ENCODE data around the gene MIER2.

MIER2 gene

DNA sequence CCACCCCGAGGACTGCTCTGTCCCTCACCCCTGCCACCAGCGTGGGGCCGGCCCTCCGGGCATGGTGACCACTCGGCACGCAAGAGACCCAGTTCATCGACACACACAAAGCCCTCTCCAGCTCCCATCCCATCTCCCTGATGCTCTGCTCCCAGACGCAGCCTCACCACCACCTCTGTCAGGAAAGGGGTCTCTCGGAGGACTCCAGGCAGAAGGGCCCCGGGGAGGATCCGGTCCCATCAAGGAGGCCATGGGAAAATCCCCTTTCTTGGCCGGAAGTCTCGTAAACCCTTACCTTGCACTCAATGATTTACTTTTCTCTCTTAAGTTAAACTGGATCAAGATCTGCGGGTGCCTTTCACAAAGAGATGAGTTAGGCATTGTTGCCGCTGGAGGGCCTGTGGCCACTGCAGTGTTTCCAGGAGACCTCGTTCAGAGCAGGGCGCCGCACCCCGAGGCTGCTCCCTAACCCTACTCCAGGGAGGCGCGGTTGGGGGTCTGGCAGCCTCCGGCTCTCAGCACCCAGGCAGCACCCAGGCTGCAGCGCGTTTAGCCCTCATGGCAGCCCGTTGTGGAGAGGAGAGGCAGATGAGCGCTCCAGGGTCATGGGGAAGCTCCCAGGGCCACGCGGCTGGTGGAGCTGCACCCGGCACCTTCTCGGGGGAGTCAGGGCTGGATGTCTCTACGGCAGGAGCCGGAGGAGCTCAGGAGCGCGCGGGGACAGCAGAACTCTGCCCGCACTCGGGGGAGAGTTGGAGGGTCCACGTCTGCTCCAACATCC lies 33.4 kb upstream of the MIER2 start:
- no peak for DNase-seq

DNA sequence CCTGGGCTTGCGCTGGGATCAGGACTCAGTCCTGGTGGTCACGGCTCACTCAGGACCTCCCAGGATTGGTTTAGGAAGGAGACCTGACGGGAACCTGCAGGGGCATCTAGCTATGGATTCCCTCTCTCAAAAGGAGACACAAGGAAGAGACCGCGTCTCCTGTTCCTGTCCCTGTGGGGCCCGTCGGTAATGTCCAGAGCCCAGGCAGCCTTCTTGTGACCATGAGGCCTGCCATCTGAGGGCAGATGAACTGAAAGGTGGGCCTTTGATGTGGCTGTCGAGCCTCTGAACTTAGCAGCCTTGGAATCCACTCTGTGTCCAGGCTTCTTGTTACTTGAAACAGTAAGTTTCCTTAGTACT lies 31.5 kb upstream of the MIER2 start:
- no peak for DNase-seq

- no peak for DNase-seq
Measured at GRCh38 chr19:375395-376110, 31.0 kb upstream of the MIER2 start.

GRCh38 chr19:374886-375235 lies 30.3 kb upstream of the MIER2 start:
- no peak for DNase-seq

DNA sequence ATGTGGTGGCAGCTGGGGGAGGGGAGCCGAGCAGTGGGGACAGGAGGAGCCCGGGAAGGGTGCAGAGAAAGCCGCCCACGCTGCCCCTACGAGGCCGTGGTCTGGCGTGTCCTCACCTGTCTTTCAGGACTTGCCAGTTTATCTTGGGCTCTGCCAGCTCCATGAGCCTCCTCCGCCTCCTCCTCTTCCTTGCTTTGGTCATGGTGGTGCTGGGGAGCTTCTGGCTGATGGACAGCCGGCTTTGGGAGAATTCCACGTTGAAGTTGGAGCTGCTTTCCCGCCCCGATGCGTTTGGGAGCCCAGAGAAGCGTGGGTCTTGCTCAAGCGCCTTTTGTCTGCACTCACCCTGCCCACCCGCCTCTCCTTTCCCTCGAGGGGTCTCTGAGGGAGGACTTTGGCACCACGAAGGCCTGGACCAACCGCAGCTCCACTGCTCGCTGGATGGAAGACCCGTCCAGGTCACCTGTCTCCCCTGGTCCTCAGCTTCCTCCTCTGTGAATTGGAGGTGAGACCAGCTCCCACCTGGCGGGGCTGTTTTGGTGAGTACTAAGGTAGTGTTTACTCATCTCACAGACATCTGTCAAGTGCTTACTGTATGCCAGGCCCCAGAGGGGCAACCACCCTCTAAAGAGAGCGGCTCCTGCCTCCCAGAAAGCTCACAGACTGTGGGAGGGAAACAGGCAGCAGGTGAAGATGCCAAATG lies 29.7 kb upstream of the MIER2 start:
- DNase-seq = no peak

DNA sequence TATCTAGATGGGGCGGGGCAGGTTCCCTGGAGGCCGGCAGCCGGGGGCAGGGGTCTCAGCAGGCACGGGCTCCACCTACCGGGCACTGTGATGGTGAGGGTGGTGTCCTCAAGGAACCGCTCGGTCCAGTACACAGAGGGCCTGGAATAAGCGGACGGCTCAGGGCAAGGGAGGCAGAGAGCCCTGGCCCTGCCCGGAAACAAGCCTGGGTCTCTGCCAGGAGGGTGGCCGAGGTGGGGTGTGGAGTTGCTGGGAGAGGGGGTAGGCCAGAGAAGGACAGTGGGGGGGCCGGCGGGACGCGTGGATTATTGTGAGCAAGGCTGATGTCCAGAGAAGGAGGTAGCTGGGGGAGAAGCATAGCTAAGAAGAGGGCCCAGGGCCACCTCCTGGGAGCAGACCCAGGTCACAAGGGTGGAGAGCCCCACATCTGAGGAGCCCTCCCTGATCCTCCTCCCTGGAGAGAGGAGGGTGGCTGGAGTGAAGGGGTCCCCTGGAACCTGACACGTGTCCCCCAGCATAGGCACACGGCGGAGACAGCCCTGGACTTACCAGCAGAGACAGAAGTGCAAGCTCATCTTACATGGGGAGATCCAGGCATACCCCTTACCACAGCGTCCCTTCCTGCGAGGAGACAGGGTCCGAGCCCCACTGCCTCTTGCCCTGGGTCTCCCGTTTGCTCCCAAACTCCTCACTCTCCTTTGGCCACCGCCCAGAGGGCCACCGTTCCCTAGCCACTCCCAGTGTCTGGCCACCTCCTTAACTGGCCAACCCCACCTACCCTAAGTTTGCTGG lies 29.0 kb upstream of the MIER2 start:
- no peak for DNase-seq

DNA sequence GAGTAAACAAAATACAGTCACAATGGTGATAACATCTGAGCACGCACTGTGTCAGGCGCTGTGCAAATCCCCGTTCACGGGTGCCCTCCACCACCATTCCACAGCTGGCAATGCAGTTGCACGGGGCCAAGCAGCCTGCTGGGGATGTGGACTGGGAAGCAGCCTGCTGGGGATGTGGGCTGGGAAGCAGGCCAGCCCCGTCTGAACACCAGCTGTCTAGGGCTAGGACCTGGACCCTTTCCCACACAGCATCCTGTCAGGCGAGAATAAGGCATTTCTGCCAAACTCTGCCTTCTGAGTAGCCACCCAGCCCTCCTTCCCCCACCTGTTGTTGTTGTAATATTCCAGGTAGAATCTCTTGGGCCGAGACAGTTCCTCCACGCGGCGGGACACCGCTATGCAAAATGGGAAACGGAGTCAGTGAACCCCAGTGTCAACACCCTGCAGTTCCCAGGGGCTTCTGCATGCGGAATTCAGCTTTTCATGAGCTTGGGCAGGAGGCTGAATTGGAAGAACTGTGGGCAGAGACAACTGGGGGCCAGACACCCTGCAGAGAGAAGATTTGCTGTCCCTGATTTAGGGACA lies 27.8 kb upstream of the MIER2 start:
- no peak for DNase-seq

DNA sequence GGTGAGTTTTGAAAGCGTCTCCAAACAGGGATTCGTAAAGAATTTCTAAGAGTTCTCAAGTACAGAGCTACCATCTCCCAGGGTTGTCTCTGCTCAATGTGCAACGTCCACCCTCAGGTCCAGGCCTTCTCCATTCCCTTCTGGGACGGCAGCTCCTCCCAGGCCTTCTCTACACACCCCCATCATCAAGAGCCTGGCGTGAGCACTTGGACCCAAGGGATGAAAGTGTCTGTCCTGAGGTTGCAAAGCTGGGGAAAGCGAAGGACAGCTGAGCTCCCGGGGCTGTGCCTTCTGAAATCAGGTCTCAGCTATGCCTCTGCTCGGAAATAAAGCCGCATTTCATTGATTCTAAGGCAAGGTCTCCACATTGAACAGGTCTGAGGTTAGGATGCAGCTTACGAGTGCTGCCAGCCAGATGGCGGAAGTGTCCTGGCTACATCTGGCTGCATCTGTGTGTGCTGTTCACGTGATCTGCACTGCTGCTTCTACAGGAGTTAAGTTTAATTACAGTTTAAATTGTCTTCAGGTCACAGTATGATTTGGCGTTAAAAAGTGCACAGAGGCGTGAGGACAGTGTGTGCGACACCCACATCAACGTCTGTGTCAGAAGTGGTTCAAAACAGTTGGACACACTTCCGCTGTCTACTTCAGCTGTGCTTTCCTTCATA lies 27.0 kb upstream of the MIER2 start:
- no peak for DNase-seq

DNA sequence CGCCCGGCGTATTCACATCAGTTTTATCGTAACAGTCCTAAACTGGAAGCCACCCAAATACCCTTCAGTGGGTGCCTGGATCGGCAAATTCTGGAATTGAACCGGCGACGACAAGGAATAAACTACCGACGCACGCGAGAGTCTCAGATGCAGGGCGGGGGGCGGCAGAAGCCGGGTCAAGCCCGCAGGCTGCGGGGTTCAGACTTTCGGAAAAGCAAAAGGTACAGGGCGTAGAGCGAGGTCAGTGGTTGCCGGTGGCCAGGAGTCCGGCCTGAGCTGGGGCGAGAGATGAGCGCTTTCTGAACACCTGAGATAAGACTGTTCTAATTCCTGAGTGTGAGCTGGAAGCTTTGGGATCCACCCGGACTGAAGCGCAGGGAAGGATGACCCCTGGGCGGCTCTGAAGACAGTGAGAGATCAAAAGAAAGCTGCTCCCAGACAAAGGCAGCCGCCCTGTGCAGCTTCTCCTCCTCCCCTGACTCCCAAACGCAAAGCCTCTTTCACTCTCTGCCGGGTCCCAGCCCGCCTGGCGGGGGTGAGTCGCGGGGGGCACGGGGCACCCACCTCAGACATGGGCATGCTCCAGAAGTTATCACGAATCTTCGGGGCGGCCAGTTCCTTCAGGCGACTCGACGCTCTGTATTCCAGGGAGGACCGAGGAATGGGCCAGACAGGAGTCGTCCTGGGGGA lies 26.2 kb upstream of the MIER2 start:
- no peak for DNase-seq

GRCh38 chr19:369876-370275 lies 25.3 kb upstream of the MIER2 start:
- DNase-seq = no peak

GRCh38 chr19:369256-369655 lies 24.7 kb upstream of the MIER2 start:
- no peak for DNase-seq

DNA sequence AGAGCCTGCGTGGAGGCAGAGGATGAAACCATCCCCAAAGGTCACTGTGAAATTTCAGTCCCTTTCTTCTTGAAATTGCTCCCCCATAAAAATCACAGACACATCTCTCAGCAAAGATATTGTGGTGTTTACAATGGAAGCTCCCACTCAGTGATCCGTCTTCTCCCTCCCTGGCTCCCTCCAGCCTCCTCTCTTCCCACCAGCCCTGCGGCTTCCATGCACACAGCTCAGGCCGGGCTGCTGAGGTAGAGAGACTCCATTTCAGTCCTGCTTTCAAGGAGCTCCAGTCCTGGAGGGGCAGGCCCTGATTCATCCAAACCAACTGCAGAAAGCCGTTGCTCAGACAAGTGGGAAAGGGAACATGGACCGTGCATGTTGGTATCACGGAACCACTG lies 24.0 kb upstream of the MIER2 start:
- no peak for DNase-seq

DNA sequence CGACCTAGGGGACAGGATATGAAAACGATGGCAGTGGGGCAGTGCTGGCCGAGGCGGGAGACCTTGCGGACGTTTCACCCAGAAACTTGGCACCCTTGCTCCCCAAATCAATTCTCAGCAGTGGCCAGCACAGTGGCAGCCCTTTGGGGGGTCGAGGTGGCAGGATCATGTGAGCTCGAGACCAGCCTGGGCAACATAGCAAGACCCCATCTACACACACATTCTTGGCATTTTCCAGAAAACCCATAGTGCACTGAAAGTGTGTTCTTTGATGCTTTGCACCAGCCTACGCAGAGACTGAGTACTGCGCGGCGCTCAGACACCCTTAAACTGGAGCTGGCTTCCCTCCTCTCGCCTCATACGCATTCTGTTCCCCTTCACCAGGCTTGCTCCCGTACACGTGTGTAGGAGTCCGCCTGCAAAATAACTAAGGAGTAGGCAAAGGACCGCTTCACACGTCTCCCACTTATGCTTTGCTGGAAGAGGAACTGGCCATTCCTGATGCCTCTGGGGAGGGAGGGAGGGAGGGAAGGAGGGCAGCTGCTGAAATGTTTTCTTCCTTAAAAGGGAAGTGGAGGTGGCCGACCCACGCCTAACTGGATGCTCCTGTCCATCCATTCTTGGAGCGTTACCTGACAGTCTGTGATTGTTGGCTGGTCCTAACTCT lies 23.5 kb upstream of the MIER2 start:
- DNase-seq = no peak

GRCh38 chr19:367561-367960 lies 23.0 kb upstream of the MIER2 start:
- DNase-seq = no peak

DNA sequence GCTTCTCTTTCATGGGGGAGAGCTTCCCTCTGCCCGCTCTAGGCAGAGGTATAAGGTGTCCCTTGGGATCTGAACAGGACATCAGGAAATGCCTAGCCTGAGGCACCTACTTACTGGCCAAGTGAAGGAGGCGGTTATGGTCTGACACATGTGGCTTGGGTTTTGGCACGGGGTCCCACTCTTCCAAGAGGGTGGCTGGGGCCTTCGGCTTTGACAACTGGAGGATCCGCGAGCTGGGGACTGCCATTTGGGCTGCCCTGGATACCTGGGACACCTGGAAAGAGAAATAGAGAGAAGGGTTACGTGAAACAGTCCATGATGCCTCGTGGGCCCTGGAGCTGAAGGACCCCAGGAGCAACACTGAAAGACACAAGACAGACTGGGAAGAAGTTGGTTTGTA lies 22.4 kb upstream of the MIER2 start:
- no peak for DNase-seq

- DNase-seq = no peak
Measured at GRCh38 chr19:366205-366783, 21.7 kb upstream of the MIER2 start.

DNA sequence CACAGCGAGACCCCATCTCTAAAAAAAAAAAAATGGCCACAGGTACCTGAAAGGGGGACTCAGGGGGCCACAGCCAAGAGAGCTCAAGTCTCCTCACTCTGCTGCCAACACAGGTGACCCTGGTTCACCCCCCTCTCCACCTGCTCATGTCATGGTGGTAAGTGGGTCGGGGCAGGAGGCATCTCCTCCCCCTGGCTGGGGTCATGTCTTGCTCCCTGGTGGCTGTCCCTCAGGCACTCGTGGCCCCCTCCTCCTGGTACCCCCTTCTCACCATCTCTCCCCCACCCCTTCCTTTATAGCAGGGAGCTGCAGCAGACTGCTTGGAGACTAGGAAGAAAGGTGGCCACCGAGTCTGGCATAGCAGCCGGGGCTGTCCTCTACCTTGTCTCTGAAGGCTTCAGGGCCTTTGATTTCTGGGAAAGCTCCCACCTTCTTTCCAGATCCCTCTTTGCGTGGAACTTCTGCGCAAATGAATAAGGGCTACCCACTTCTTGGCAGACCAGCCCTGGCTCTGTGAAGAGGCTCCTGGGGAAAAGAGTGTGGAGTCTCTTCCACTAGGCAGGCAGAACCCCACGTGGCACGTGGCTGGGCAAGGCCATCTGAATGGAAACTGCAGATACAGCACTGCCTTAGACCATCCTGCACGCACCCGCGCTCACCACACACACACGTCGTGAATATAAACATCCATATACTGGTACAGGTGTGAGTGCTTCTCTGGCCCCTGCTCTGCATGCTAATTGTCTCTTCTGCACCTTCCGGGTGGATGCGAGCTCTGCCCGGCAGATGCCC lies 20.1 kb upstream of the MIER2 start:
- DNase-seq = no peak

DNA sequence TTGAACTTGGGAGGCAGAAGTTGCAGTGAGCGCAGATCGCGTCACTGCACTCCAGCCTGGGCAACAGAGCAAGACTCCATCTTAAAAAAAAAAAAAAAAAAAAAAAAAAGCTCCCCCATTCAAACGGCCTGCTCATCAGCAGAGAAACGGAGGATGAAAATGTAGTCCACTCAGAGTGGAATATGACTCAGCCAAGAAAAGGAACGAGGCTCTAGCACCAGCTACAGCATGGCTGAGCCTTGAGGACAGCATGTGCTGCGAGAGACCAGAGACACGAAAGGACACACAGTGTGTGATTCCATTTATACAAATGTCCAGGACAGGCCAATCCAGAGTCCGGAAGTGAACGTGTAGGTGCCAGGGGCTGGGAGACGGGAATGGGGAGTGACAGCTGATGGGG lies 18.1 kb upstream of the MIER2 start:
- no peak for DNase-seq

GRCh38 chr19:362154-362553 lies 17.6 kb upstream of the MIER2 start:
- DNase-seq = no peak

- DNase-seq = no peak
Measured at GRCh38 chr19:359653-359925, 15.0 kb upstream of the MIER2 start.

Measured in activated gamma-delta T cell (primary cell).